Measurements from ENCODE around the gene CDKAL1.

DNA sequence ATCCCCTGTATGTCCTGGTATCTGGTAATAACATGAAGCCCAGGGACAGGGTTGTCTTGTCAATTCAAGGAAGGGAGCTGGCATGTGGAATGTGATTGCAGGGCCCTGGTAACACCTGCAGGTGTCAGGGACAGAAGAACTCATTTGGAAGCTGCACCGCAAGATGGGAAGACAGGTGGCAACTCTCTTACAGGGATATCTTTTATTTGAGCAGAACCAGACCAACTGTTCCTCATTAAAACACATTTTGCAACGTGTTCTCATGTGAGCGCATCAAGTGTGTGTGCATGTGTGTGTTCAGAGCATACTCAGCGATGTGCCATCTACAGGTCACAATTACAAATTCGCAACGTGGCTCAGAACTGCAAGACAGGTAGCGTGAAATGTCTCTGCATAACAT, 688.4 kb downstream of the CDKAL1 start:
- TF ChIP-seq ESRRG (CRISPR knock-in tag; IDR thresholded peaks at IDR 0.05), result no peak
- TF ChIP-seq ZC3H10 (CRISPR knock-in tag; IDR thresholded peaks at IDR 0.05), result no peak
- TF ChIP-seq PATZ1 (CRISPR knock-in tag; IDR thresholded peaks at IDR 0.05; ENCODE audit: borderline replicate concordance), result no peak
- TF ChIP-seq SNAI2 (CRISPR knock-in tag; IDR thresholded peaks at IDR 0.05), result no peak
- no peak for TF ChIP-seq RARB (CRISPR knock-in tag; IDR thresholded peaks at IDR 0.05)
- no peak for TF ChIP-seq ZNF565 (CRISPR knock-in tag; conservative IDR thresholded peaks at IDR 0.05; ENCODE audit: low read depth)

Data from SK-N-SH treated with all-trans-retinoic acid at 6 μM for 48 hours (cell line).